Activated CD8-positive, alpha-beta memory T cell treated with anti-CD3 and anti-CD28 coated beads for 36 hours (primary cell): Measurements from ENCODE around the gene PFKL. TPM values are rescaled to one million over a fixed set of nuclear protein-coding genes. Genes with fewer than 3 reads are reported as not detected.
"Not testable (repeated sequence)": the region's sequence is repeated elsewhere in the genome, so short reads cannot be mapped to it uniquely, and the experiment has no call there.

Experiments used
- CTCF ChIA-PET: fragments of 350-600 bp; sonication (Branson Sonifier 250); formaldehyde crosslinking; loops from one replicate; lab custom pipeline; 2021; ENCODE audit warnings: antibody characterized with exemption; lab: Charles Lee
- POLR2A ChIA-PET: fragments of 350-600 bp; sonication (Branson Sonifier 250); formaldehyde crosslinking; loops from one replicate; lab custom pipeline; 2021; ENCODE audit warnings: antibody characterized with exemption; lab: Charles Lee
- total RNA-seq, 2 experiments: library from RNA; stranded (reverse); gene quantifications; one replicate each; pipeline ENCODE4 v1.2.3, GENCODE V29; 2021

PFKL gene
- total RNA-seq, 2 experiments from 2014 or later = 151 to 164 TPM

DNA sequence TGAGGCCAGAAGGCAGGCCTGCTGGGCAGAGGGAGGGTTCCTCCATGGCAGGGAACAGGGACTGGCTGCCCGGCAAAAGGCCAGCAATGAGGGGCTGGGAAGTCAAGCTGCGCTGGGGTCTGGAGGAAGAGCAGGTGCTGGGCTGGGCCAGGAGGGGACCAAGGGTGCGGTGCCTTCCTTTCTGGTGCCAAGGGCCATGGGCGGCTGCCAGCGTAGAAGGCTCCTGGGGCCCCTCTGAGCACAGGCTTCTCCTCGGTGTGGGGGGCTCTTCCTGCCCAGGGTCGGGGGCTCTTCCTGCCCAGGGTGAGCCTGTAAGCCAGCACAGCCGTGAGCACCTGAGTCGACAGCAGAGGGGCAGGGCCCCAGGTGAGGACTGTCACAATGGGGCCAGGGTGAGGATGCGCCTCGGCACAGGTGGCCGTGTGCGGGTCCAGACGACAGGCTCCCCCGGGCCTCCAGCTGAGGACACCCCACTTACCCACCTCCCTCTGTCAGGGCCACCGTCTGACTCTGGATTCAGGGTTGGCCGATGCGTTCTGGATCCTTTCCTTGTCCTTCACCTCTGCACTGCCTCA lies 27.5 kb upstream of the PFKL start:
- ChIA-PET POLR2A (no interaction called here), CTCF (interaction anchor here (1.2 kb wide), 1 partner anchor 25 kb away, joined by 5 read pairs; no protein-coding TSS in a partner anchor)

DNA sequence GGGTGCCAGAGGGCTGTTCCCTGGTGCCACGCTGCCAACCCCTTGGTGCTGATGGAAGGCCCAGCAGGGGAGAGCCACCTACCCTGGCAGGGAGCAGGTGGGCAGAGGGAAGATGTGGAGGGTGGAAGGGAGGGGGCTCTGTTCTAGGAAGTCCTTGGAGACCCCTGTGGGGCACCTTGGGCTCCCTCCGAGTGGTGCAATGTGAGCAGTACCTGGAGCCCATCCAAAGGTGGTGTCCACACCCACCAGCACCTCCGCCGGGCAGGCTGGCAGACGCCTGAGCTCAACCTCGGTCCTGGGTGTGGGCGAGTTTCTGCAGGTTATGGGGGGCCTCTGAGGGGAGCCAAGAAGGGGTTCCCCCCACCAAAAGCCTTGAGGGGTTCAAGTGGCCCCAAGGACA lies 26.8 kb upstream of the PFKL start:
- ChIA-PET POLR2A (no interaction called here), CTCF (interaction anchor here (1.2 kb wide), 1 partner anchor 24 kb away, joined by 5 read pairs; no protein-coding TSS in a partner anchor)

DNA sequence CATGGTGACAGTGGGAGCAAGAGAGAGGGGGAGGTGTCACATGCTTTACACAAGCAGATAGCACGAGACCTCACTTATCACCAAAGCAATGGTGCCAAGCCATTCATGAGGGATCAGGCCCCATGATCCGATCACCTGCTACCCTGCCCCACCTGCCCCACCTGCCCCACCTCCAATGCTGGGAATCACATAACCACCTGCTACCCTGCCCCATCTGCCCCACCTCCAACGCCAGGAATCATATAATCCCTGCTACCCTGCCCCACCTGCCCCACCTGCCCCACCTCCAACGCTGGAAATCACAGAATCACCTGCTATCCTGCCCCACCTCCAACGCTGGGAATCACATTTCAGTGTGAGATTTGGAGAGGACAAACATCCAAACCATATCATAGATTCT lies 24.8 kb upstream of the PFKL start:
- CTCF ChIA-PET = no interaction called here
- POLR2A ChIA-PET = no interaction called here

DNA sequence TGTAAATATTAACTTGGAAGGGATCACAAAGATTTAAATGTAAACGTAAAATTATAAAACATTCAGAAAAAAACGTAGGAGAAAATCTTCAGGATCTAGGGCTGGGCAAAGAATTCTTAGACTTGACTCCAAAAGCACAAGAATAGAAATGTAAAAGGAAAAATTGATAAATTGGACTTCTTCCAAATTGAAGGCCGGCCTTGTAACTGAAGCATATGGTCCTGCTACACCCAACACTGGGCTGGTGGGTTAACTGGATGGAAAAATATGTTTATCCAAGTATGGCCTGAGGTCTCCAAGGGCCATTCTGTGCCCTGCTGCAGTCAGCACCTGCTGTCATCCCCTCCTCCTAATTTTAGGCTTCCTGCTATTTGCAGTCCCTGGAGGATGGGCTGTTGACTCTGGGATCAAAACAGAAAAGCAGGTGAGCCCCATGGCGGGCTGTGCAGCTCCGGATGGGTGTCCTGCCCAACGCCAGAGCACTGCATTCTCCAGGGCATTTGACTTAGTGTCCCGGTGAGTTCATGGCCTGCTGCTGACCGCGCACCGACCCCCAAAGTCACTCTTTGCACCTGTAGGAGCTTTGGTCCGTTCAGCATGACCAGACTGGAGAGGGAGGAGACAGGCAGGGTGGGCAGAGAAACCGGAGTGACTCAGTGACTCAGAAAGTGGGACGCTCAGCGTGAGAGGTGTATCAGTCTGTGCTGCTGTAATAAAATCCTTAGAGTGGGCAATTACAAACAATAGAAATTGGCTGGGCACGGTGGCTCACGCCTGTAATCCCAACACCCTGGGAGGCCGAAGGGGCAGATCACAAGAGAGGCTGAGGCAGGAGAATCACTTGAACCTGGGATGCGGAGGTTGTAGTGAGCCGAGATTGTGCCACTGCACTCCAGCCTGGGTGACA lies 20.2 kb upstream of the PFKL start:
- CTCF ChIA-PET = no interaction called here

DNA sequence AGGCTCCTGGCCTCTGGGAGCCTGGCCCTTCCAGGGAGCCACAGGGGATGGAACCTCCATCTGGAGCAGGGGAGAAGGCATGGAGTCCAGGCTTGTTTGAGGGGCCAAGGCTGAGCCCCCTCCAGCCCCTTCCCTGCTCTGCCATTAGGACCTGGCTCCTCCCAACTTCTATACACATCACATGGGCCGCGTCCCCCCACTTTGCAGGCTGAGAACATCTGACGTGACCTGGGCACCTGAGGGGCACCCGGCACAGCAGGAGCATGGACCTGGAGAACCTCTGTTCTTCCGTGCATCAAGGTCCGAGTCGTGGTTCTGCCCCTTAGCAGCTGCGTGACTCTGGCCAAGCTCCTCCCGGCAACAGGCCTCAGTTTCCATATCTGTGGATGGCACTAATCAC lies 18.1 kb upstream of the PFKL start:
- CTCF ChIA-PET = interaction anchor here (1.3 kb wide), 1 partner anchor 15 kb away, joined by 3 read pairs; no protein-coding TSS in a partner anchor
- POLR2A ChIA-PET = no interaction called here

More for the DNA sequence above, 20.2 kb upstream of the PFKL start:
- POLR2A ChIA-PET = no interaction called here

DNA sequence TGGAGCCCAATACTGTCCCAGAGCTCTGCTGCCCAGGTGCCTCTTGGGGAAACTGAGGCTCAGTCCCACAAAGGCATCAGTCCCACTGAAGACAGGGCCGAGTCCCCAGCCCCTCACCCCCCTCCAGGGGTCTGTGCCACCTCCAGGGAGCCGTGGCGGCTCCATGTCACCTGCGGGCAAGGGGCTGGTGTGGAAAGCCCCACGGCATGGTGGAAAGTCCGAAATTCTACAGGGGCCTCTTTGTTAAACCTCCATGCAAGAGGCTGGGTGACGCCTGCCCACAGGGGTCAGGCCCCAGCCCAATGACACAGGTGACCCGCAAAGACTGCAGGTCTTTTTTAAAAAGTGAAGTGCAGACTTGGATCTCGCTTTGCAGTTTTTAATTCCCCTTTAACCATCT lies 17.5 kb upstream of the PFKL start:
- POLR2A ChIA-PET = no interaction called here
- CTCF ChIA-PET = interaction anchor here (1.3 kb wide), 1 partner anchor 16 kb away, joined by 3 read pairs; no protein-coding TSS in a partner anchor

DNA sequence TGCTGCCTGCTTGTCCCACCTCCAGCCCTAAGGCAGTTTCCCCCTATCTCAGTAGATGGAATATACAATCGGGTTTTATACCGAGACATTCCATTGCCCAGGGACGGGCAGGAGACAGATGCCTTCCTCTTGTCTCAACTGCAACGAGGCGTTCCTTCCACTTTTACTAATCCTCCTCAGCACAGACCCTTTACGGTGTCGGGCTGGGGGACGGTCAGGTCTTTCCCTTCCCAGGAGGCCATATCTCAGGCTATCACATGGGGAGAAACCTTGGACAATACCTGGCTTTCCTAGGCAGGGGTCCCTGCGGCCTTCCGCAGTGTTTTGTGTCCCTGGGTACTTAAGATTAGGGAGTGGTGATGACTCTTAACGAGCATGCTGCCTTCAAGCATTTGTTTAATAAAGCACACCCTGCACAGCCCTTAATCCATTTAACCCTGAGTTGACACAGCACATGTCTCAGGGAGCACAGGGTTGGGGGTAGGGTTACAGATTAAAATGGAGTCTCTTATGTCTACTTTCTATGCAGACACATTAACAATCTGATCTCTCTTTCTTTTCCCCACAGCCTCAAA lies 16.6 kb upstream of the PFKL start:
- CTCF ChIA-PET, POLR2A ChIA-PET: not testable (repeated sequence)

DNA sequence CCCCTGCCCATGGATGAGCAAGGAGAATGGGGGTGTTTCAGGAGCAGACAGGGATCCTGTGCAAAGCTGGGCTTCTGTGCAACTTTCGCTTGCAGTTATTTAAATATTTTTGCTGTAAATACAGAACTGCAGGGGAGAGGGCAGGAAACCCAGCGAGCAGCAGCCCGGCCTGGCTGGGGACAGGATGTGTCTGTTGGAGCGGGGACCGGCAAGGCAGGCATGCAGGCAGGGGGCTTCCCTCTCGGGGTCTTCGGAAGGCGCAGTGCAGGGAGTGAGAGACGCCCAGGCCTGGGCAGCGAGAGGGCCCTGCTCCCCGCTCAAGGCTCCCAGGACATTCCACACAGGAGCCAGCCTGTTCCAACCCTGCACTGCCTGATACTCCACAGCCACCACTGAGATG lies 15.9 kb upstream of the PFKL start:
- ChIA-PET POLR2A (no interaction called here), CTCF (no interaction called here)

DNA sequence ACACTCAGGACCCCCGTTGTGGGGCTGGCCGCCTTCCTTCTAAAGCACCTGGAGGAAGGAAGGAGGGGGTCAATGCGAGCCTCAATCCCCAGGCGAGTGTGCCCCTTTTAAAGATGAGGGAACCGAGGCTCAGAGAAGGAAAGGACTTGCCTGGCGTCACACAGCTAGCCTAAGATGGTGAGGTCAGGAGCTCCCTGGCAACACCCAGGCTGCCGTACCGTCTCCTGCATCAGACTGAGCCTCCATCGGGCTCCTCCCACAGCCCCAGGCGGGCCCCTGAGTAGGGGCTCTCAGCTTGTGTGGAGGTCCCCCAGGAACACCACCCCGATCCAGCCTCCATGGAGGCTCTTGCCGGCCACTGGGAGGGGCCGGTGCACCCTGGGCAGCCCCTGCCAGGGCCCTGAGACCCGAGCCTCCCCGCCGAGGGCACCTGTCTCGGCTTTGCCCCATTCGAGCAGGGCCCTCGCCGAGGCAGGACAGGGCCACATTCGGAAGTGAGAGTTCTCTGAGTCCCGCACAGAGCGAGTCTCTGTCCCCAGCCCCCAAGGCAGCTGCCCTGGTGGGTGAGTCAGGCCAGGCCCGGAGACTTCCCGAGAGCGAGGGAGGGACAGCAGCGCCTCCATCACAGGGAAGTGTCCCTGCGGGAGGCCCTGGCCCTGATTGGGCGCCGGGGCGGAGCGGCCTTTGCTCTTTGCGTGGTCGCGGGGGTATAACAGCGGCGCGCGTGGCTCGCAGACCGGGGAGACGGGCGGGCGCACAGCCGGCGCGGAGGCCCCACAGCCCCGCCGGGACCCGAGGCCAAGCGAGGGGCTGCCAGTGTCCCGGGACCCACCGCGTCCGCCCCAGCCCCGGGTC lies 14.5 kb upstream of the PFKL start, which contains the start of gene AIRE:
Gene AIRE (plus strand): TSS at position 739 of the 855 bp plus-strand sequence. CDS start 131 bp downstream, outside the sequence.
- POLR2A ChIA-PET = no interaction called here
- CTCF ChIA-PET = interaction anchor here (2.2 kb wide), 1 partner anchor 13 kb away, joined by 6 read pairs; no protein-coding TSS in a partner anchor

DNA sequence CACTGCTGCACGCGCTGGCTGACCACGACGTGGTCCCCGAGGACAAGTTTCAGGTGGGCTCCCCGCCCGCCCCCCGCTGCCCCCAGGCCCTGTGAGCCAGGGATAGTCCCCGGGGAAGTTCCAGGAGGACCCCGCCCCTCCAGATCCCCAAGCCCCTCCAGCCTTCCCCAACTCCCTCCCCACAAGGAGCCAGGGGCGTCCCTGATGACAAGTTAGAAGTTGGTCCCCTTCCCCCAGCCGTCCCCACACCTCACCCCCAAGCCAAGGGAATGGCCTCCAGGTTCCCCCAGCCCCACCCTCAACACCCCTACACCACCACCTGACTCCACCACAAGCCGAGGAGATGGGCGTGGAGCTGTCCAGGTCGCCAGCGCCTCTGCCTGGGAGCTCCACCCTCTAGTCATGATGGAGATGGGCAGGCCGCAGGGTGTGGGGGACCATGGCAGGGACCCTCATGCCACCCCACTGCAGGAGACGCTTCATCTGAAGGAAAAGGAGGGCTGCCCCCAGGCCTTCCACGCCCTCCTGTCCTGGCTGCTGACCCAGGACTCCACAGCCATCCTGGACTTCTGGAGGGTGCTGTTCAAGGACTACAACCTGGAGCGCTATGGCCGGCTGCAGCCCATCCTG lies 13.7 kb upstream of the PFKL start:
- ChIA-PET CTCF (interaction anchor here (2.2 kb wide), 1 partner anchor 12 kb away, joined by 6 read pairs; no protein-coding TSS in a partner anchor), POLR2A (no interaction called here)

DNA sequence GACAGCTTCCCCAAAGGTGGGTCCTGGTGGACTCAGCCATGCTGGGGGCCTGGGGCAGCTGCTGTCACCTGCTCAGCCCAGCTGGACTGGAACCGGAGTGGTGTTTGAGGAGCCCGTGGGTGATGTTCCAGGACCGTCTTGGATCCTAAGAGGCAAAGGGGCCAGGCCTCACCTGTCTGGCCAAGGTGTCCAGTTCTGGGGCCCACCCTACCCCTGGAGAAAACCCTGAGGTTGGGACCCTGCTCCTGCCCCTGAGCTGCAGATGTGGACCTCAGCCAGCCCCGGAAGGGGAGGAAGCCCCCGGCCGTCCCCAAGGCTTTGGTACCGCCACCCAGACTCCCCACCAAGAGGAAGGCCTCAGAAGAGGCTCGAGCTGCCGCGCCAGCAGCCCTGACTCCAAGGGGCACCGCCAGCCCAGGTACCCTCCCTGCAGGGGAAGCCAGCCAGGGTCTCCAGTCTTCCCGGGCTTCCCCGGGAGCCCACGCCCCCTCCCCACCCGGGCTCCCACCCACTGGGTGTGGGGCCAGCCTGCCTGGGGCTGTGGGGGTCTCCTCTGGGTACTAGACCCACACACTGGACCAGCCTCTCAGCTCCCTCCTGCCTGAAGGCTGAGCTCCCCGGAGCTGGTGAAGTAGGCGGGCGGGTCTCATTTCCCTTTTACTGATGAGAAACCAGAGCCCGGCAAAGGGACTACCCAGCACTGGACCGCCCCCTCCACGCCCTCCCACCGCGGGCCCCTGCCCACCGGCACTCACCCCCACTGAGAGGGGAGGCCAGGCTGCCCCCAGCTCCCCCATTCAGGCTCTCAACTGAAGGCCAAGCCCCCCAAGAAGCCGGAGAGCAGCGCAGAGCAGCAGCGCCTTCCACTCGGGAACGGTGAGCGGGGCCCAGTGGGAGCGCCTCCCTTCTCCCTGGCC lies 12.9 kb upstream of the PFKL start:
- CTCF ChIA-PET = interaction anchor here (2.2 kb wide), 1 partner anchor 11 kb away, joined by 6 read pairs; no protein-coding TSS in a partner anchor
- POLR2A ChIA-PET = no interaction called here

DNA sequence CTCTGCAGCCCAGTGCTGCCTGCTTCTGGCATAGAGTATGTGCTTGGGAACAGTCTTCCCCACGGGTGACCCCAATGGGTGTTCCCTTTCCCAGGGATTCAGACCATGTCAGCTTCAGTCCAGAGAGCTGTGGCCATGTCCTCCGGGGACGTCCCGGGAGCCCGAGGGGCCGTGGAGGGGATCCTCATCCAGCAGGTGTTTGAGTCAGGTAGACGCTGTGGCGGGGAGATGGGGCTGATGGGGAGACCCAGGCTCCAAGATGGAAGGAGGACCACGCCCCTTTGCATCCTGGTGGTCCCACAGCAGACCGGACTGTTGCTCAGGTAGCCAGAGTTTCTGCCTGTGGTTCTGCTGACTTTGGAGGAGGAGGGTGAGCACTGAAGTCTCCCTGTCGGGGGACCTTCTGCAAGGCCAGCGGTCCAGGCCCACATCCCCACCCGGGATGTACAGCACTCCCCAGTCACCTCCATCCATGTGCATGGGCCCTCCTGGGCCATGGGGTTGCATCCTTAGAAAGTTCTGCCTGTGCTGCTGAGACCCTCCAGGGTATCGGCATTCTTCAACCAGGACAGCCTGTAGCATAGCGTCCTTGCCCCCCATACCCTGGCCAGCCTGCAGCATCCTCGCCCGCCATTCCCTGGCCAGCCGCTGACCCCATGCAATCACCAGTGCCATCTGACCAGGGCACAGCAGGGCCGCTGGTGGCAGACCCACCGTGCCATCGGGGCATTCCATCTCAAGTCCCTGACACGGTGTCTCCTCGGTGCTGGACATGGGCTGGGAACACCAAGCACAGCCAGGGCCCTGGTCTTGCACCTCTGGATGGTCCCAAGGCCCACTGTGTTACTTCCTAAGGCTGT lies 11.4 kb upstream of the PFKL start:
- ChIA-PET CTCF (no interaction called here), POLR2A (no interaction called here)

DNA sequence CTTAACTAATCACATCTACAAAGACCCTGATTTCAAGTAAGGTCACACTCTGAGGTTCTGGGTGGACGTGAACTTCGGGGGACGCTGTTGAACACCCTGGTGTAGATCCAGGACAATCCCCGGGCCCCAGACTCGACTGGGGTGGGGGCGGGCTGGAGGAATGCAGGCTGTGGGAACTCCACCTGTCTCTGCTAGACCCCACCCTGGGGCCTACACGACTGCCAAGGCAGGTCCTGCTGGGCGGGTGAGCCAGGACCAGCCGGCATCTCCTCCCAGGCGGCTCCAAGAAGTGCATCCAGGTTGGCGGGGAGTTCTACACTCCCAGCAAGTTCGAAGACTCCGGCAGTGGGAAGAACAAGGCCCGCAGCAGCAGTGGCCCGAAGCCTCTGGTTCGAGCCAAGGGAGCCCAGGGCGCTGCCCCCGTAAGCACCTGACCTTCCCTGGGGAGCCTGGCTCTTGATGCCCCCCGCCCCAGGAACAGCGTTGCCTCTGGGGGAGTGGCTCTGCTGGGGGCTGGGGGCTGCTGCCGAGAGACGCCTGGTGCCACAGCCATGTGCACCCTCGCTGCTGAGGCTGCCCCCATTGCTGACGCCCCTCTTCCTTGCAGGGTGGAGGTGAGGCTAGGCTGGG lies 10.4 kb upstream of the PFKL start:
- ChIA-PET POLR2A (no interaction called here), CTCF (no interaction called here)

DNA sequence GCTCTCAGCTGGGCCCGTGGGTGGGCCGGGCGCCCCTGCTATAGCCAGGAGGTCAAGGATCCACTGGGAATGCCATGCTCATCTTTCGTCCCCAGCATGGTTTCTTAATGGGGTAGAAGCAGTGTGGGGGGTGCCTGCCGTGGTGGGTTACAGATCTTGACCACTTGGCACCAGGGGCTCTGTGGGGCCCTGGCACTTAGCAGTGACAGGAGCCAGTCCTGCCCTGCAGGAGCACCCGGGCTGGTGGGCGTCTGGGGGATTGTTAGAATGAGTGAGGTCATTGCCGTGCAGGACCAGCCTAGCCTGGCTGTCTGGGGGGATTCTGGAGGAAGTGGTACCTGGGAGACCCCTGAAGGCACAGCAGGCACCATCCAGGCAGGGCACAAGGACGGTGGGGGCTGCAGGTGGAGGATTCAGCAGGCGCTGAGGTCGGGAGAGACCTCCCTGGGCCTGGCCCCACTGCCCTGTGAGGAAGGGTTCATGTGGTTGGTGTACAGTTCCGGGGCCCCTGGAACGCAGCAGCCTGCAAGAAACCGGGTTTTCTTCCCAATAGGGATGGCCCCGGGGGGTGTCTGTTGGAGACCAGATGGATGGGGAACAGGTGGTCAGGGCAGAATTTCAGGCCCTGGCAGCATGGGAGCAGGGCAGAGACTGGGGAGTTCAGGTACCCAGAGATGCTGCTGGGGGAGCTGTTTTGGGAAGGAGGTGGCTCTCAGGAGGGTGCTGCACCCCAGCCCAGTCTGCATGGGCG lies 9.4 kb upstream of the PFKL start:
- ChIA-PET CTCF (no interaction called here), POLR2A (no interaction called here)

DNA sequence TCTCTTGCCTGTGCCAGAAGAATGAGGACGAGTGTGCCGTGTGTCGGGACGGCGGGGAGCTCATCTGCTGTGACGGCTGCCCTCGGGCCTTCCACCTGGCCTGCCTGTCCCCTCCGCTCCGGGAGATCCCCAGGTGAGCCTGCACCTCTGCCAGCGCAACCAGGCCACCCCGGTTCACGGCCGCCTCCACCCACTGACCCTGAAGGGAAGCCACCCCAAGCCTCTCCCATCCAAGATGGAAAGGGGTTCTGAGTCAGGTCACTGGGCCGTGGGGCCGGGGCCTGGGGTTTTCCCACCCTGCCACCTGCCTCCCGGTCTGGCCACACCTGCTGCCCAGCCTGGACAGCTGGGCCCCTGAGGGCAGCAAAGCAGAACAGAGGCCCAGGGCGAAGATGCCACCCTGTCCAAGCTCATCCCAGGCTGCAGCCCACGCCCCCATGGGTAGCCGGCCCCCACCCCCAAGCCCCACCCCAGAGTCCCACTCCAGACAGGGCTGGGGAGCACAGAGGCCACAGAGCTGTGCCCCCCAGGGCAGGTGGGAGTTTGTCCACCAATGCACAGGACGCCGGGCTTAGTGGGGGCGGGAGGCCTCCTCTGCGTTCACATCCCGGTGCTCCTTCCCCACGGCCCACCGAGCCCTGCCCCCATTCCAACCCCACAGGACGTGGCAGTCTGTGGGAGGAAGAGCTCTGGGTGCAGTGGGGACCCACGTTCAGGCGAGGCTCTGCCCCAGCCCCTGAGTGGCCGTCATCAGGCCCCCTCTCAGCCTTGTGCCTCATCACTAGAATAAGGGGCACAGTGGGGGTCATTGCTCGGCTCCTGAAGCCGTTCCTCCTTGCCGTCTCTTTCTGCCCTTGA lies 8.5 kb upstream of the PFKL start:
- POLR2A ChIA-PET = no interaction called here
- CTCF ChIA-PET = no interaction called here
